Measurements from ENCODE around the gene ETF1.

GRCh38 chr5:138464008-138464387, 79.0 kb downstream of the ETF1 start:
- TF ChIP-seq CTCF (IDR thresholded peaks at IDR 0.05) (peak; percentile 93), EZH2 (IDR thresholded peaks at IDR 0.05; ENCODE audit: borderline replicate concordance, insufficient read depth, low read depth, low read length, poor library complexity, severe bottlenecking) (no peak)

Measured in B cell (primary cell).